KMS-11 (cell line): ENCODE data around the gene NCAN.
A peak's percentile ranks its signal among the peaks of the same experiment; 100 is the strongest.

Experiments used
- H2AFZ ChIP-seq: fragments of 200-600 bp; sonication (generic); 2 replicates; pipeline ENCODE4 v1.6.1; 2016; ENCODE audit warnings: antibody characterized with exemption, mixed run types, low read depth
- H3K27ac ChIP-seq: fragments of 200-600 bp; sonication (generic); 2 replicates; pipeline ENCODE4 v1.6.1; 2016; ENCODE audit warnings: mild to moderate bottlenecking, mixed run types
- H3K27me3 ChIP-seq: fragments of 200-600 bp; sonication (generic); 2 replicates; pipeline ENCODE4 v1.6.1; 2017; ENCODE audit warnings: mild to moderate bottlenecking, low read depth, mixed run types, moderate library complexity; ENCODE audit not compliant: insufficient read depth
- H3K36me3 ChIP-seq: fragments of 200-600 bp; sonication (generic); 2 replicates; pipeline ENCODE4 v1.6.1; 2017; ENCODE audit warnings: mild to moderate bottlenecking, mixed run types; ENCODE audit not compliant: insufficient read depth
- H3K4me1 ChIP-seq: fragments of 200-600 bp; sonication (generic); 2 replicates; pipeline ENCODE4 v1.6.1; 2016; ENCODE audit warnings: mild to moderate bottlenecking, low read depth, mixed run types; ENCODE audit not compliant: poor library complexity, severe bottlenecking
- H3K4me2 ChIP-seq: fragments of 200-600 bp; sonication (generic); 2 replicates; pipeline ENCODE4 v1.7.0; 2016; ENCODE audit warnings: mild to moderate bottlenecking, mixed run types
- H3K4me3 ChIP-seq: fragments of 200-600 bp; sonication (generic); IDR thresholded peaks from 2 replicates; pipeline ENCODE4 v1.6.1; 2017; ENCODE audit warnings: low read depth, low read length, mixed read lengths; ENCODE audit not compliant: insufficient read depth
- H3K79me2 ChIP-seq: fragments of 200-600 bp; sonication (generic); 2 replicates; pipeline ENCODE4 v1.6.1; 2016; ENCODE audit warnings: low read depth, mixed run types; ENCODE audit not compliant: insufficient read depth
- H3K9ac ChIP-seq: fragments of 200-600 bp; sonication (generic); 2 replicates; pipeline ENCODE4 v1.6.1; 2016; ENCODE audit warnings: mild to moderate bottlenecking, mixed run types
- H4K20me1 ChIP-seq: fragments of 200-600 bp; sonication (generic); 2 replicates; pipeline ENCODE4 v1.6.1; 2016; ENCODE audit warnings: mild to moderate bottlenecking, mixed run types; ENCODE audit not compliant: insufficient read depth
- TF ChIP-seq, protein P1 (sequence below): fragments of 200-600 bp; sonication (generic); conservative IDR thresholded peaks from 2 replicates; pipeline ENCODE4 v1.6.1; 2017; ENCODE audit warnings: low read depth, mild to moderate bottlenecking, antibody characterized with exemption, low read length, moderate library complexity, mixed read lengths

NCAN gene

DNA sequence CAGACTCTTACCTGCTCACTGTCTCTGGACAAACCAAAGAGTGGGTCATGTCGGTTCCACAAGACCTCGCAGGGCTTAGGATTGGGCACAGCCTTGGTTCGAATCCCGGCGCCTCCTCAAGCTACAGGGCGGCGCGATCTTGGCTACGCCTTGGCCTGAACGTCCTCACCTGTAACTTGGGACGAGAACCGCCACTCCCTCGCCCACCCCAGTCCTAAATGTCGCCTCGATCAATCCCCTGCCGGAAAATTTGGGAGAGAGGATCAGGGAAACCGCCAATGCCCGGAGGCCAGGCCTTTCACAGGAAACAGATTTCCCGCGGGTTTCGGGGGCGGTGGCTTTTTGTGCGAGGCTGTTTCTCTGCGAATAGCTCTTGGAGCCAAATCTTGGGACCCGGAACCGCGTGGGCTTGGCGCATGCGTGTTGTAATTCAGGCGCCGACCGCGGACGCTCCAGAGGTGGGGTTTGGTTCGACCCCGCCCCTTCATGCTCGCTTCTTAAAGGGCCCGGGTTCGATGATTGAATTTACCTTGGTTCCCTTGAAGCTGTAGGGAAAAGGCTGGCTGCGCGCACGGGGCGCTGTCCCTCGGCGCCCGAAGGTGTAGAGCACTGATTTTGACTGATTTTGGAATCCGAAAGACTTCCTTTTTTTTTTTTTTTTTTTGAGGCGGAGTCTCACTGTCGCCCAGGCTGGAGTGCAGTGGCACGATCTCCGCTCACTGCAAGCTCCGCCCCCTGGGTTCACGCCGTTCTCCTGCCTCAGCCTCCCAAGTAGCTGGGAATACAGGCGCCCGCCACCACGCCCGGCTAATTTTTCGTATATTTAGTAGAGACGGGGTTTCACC lies 8.5 kb upstream of the NCAN start, which contains the start of gene NR2C2AP:
Gene NR2C2AP, minus strand, starts transcription at position 403 of the 845 bp plus-strand sequence. Its CDS starts 354 bp downstream, at position 49.
- Histone ChIP-seq H3K4me3 (no peak within 1 kb of the TSS), H3K79me2 (peaks cover 13% of the 10 kb centered on the region; the same call in 1 of the 2 replicates), H2AFZ (peak within 1 kb of the TSS; percentile 58; the same call in 1 of the 2 replicates), H3K36me3 (no peaks in the 10 kb centered on the region), H3K27ac (peak within 1 kb of the TSS; percentile 60), H3K27me3 (no peaks in the 10 kb centered on the region), H4K20me1 (no peaks in the 10 kb centered on the region), H3K9ac (peak within 1 kb of the TSS; percentile 78), H3K4me1 (no peaks in the 10 kb centered on the region), H3K4me2 (peak within 1 kb of the TSS; percentile 96)
- TF ChIP-seq, protein P1, sequence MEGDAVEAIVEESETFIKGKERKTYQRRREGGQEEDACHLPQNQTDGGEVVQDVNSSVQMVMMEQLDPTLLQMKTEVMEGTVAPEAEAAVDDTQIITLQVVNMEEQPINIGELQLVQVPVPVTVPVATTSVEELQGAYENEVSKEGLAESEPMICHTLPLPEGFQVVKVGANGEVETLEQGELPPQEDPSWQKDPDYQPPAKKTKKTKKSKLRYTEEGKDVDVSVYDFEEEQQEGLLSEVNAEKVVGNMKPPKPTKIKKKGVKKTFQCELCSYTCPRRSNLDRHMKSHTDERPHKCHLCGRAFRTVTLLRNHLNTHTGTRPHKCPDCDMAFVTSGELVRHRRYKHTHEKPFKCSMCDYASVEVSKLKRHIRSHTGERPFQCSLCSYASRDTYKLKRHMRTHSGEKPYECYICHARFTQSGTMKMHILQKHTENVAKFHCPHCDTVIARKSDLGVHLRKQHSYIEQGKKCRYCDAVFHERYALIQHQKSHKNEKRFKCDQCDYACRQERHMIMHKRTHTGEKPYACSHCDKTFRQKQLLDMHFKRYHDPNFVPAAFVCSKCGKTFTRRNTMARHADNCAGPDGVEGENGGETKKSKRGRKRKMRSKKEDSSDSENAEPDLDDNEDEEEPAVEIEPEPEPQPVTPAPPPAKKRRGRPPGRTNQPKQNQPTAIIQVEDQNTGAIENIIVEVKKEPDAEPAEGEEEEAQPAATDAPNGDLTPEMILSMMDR, result no peak

GRCh38 chr19:19204181-19204580 lies 7.6 kb upstream of the NCAN start:
- Histone ChIP-seq H3K4me2 (no peak overlapping the region), H3K4me1 (peaks cover 6% of the 10 kb centered on the region), H3K27me3 (no peaks in the 10 kb centered on the region), H4K20me1 (no peaks in the 10 kb centered on the region), H3K9ac (no peak overlapping the region), H2AFZ (no peak overlapping the region), H3K36me3 (no peaks in the 10 kb centered on the region), H3K27ac (no peak overlapping the region), H3K4me3 (no peak overlapping the region), H3K79me2 (peaks cover 13% of the 10 kb centered on the region; the same call in 1 of the 2 replicates)
- TF ChIP-seq, protein P1, result no peak

GRCh38 chr19:19205416-19206410 lies 6.0 kb upstream of the NCAN start:
- Histone ChIP-seq H4K20me1 (no peaks in the 10 kb centered on the region), H3K27me3 (0 out of 2 replicates have a peak, but pooled peaks cover 5% of the 10 kb centered on the region), H2AFZ (no peak overlapping the region), H3K4me1 (peaks cover 13% of the 10 kb centered on the region), H3K4me2 (no peak overlapping the region), H3K36me3 (no peaks in the 10 kb centered on the region), H3K79me2 (peaks cover 13% of the 10 kb centered on the region; the same call in 1 of the 2 replicates), H3K27ac (no peak overlapping the region), H3K4me3 (no peak overlapping the region), H3K9ac (no peak overlapping the region)
- TF ChIP-seq, protein P1, result no peak

DNA sequence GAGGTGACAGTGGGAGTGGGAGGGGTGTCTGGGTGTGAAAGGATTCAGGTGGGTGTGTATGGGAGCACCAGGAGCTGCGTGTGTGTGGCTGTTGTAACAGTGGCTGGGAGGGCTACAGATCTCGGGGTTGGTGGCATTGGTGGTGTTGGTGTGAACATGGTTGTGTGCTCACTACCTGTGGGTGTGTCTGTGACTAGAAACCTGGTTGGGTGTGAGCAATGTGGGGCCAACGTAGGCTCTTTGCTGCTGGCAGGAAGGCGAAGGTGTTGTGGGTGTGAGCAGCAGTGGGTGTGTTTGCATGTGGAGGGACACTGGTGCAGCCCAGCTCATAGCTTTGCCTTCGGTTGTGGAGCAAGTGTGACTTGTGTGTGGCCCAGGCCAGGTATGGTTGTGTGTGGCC lies 4.8 kb upstream of the NCAN start:
- no peaks in the 10 kb centered on the region for H3K36me3 ChIP-seq
- peaks cover 11% of the 10 kb centered on the region; the same call in 1 of the 2 replicates for H3K27me3 ChIP-seq
- no peak overlapping the region for H3K4me3 ChIP-seq
- peaks cover 12% of the 10 kb centered on the region; the same call in 1 of the 2 replicates for H3K79me2 ChIP-seq
- peaks cover 13% of the 10 kb centered on the region for H3K4me1 ChIP-seq
- no peak overlapping the region for H3K9ac ChIP-seq
- H3K27ac ChIP-seq, result no peak overlapping the region
- TF ChIP-seq, protein P1, result no peak
- no peak overlapping the region for H3K4me2 ChIP-seq
- H4K20me1 ChIP-seq, result no peaks in the 10 kb centered on the region
- no peak overlapping the region for H2AFZ ChIP-seq
